SK-N-SH treated with all-trans-retinoic acid at 6 μM for 48 hours (cell line): ENCODE measurements around the gene GPRASP3.

Experiments used
- ATAC-seq: fragments of 200-7000 bp; cut with Tn5 transposase; 3 replicates; pipeline ENCODE4 v1.9.1; 2020; ENCODE audit warnings: mild to moderate bottlenecking, moderate library complexity
- ARNTL ChIP-seq: fragments of 450-650 bp; formaldehyde crosslinking; IDR thresholded peaks from 2 replicates; pipeline ENCODE4 v1.5.0; 2020; ENCODE audit warnings: low read depth, mild to moderate bottlenecking, moderate library complexity, borderline replicate concordance
- BACH2 ChIP-seq: fragments of 250-450 bp; sonication (Bioruptor Pico); IDR thresholded peaks from 2 replicates; pipeline ENCODE4 v1.9.0; 2021; ENCODE audit warnings: mild to moderate bottlenecking, borderline replicate concordance
- CREB5 ChIP-seq: fragments of 250-450 bp; sonication (Bioruptor Pico); IDR thresholded peaks from 2 replicates; pipeline ENCODE4 v1.5.1; 2020; ENCODE audit warnings: low read depth, mild to moderate bottlenecking, moderate library complexity
- CSDC2 ChIP-seq: fragments of 250-450 bp; sonication (Bioruptor Pico); IDR thresholded peaks from 2 replicates; pipeline ENCODE4 v1.5.0; 2020; ENCODE audit warnings: mild to moderate bottlenecking, moderate library complexity
- ESRRG ChIP-seq: fragments of 250-450 bp; sonication (Bioruptor Pico); IDR thresholded peaks from 2 replicates; pipeline ENCODE4 v1.6.1; 2021; ENCODE audit warnings: mild to moderate bottlenecking
- GLIS3 ChIP-seq: fragments of 250-450 bp; sonication (Bioruptor Pico); IDR thresholded peaks from 2 replicates; pipeline ENCODE4 v1.5.0; 2020; ENCODE audit warnings: mild to moderate bottlenecking, moderate library complexity
- ISL1 ChIP-seq: fragments of 250-450 bp; sonication (Bioruptor Pico); IDR thresholded peaks from 2 replicates; pipeline ENCODE4 v2.1.2; 2022; ENCODE audit warnings: mild to moderate bottlenecking, moderate library complexity
- OSR1 ChIP-seq: fragments of 250-450 bp; sonication (Bioruptor Pico); IDR thresholded peaks from 2 replicates; pipeline ENCODE4 v1.8.0; 2022; ENCODE audit warnings: moderate library complexity, mild to moderate bottlenecking, inconsistent platforms
- POU6F1 ChIP-seq: fragments of 250-450 bp; sonication (Bioruptor Pico); IDR thresholded peaks from 2 replicates; pipeline ENCODE4 v1.8.0; 2021; ENCODE audit warnings: low read depth, mild to moderate bottlenecking, moderate library complexity, borderline replicate concordance
- PPARA ChIP-seq: fragments of 250-450 bp; sonication (Bioruptor Pico); IDR thresholded peaks from 2 replicates; pipeline ENCODE4 v1.5.0; 2020; ENCODE audit warnings: mild to moderate bottlenecking, borderline replicate concordance
- RARB ChIP-seq: fragments of 250-450 bp; sonication (Bioruptor Pico); IDR thresholded peaks from 2 replicates; pipeline ENCODE4 v1.8.0; 2021; ENCODE audit warnings: mild to moderate bottlenecking, moderate library complexity
- TCF4 ChIP-seq: fragments of 250-450 bp; sonication (Bioruptor Pico); IDR thresholded peaks from 2 replicates; pipeline ENCODE4 v1.8.0; 2021; ENCODE audit warnings: mild to moderate bottlenecking, moderate library complexity, borderline replicate concordance
- TOX ChIP-seq: fragments of 250-450 bp; sonication (Bioruptor Pico); IDR thresholded peaks from 2 replicates; pipeline ENCODE4 v1.8.0; 2021; ENCODE audit warnings: mild to moderate bottlenecking, moderate library complexity, borderline replicate concordance
- TSHZ2 ChIP-seq: fragments of 250-450 bp; sonication (Bioruptor Pico); IDR thresholded peaks from 2 replicates; pipeline ENCODE4 v1.5.0; 2020; ENCODE audit warnings: mild to moderate bottlenecking, moderate library complexity
- ZC3H10 ChIP-seq: fragments of 250-450 bp; sonication (Bioruptor Pico); IDR thresholded peaks from 2 replicates; pipeline ENCODE4 v1.5.1; 2021; ENCODE audit warnings: mild to moderate bottlenecking, moderate library complexity
- ZFP3 ChIP-seq: fragments of 250-450 bp; sonication (Bioruptor Pico); IDR thresholded peaks from 2 replicates; pipeline ENCODE4 v1.5.0; 2020; ENCODE audit warnings: mild to moderate bottlenecking, moderate library complexity
- ZFP30 ChIP-seq: fragments of 450-650 bp; formaldehyde crosslinking; IDR thresholded peaks from 2 replicates; pipeline ENCODE4 v1.5.0; 2022; ENCODE audit warnings: mild to moderate bottlenecking, moderate library complexity
- ZNF565 ChIP-seq: fragments of 450-650 bp; formaldehyde crosslinking; conservative IDR thresholded peaks from 2 replicates; pipeline ENCODE4 v1.5.0; 2020; ENCODE audit warnings: low read depth, mild to moderate bottlenecking, moderate library complexity

The GPRASP3 gene

GRCh38 chrX:102708900-102709299 is 11.6 kb upstream of the GPRASP3 start:
- no peak for TF ChIP-seq PPARA (CRISPR knock-in tag)
- TF ChIP-seq ISL1 (CRISPR knock-in tag): no peak
- TF ChIP-seq BACH2 (CRISPR knock-in tag): no peak
- no peak for TF ChIP-seq CREB5 (CRISPR knock-in tag)
- no peak for TF ChIP-seq ZFP3
- no peak for TF ChIP-seq RARB (CRISPR knock-in tag)
- no peak for TF ChIP-seq TCF4 (CRISPR knock-in tag)
- no peak for ATAC-seq

- ATAC-seq: no peak; the same call in 2 of the 3 replicates
- TF ChIP-seq ZFP30 (CRISPR knock-in tag): no peak
- TF ChIP-seq ZC3H10 (CRISPR knock-in tag): no peak
- no peak for TF ChIP-seq TSHZ2 (CRISPR knock-in tag)
- TF ChIP-seq TOX (CRISPR knock-in tag): no peak
- TF ChIP-seq ZFP3: no peak
- TF ChIP-seq ARNTL (CRISPR knock-in tag): no peak
- no peak for TF ChIP-seq ZNF565 (CRISPR knock-in tag)
- no peak for TF ChIP-seq POU6F1 (CRISPR knock-in tag)
Observed at GRCh38 chrX:102711872-102712215, 8.7 kb upstream of the GPRASP3 start.

GRCh38 chrX:102712216-102712966 is 8.2 kb upstream of the GPRASP3 start, which contains the start of gene GPRASP2:
Gene GPRASP2 (plus strand): TSS chrX:102712448. CDS start chrX:102714870, 2,422 bp downstream.
- peak; percentile 86 for ATAC-seq
- TF ChIP-seq OSR1: no peak
- no peak for TF ChIP-seq PPARA (CRISPR knock-in tag)
- no peak for TF ChIP-seq ZFP30 (CRISPR knock-in tag)
- TF ChIP-seq ZFP3: no peak
- TF ChIP-seq POU6F1 (CRISPR knock-in tag): no peak
- TF ChIP-seq CREB5 (CRISPR knock-in tag): no peak
- no peak for TF ChIP-seq TOX (CRISPR knock-in tag)
- TF ChIP-seq ESRRG (CRISPR knock-in tag): no peak
- no peak for TF ChIP-seq TSHZ2 (CRISPR knock-in tag)
- no peak for TF ChIP-seq CSDC2 (CRISPR knock-in tag)
- TF ChIP-seq GLIS3 (CRISPR knock-in tag): no peak
- TF ChIP-seq ARNTL (CRISPR knock-in tag): no peak
- no peak for TF ChIP-seq BACH2 (CRISPR knock-in tag)
- TF ChIP-seq, all 23 proteins: peak for 0
